ENCODE results near the gene SLC43A3.
"Not testable (repeated sequence)": the region's sequence is repeated elsewhere in the genome, so short reads cannot be mapped to it uniquely, and the experiment has no call there.

SLC43A3 gene

GRCh38 chr11:57456960-57457642, 30.2 kb upstream of the SLC43A3 start:
- in situ Hi-C loops (cut with MboI; ENCODE audit: low sequenced_read_pairs, unreplicated experiment): no loop called here
- peak; percentile 98 for TF ChIP-seq CTCF (IDR thresholded peaks at IDR 0.05; ENCODE audit: borderline replicate concordance, control extremely low read depth, extremely low read depth, insufficient read depth, missing control alignments)
- DNase-seq (ENCODE audit: low spot score): peak; percentile 85

GRCh38 chr11:57453543-57454177, 26.7 kb upstream of the SLC43A3 start:
- in situ Hi-C loops (cut with MboI; ENCODE audit: low sequenced_read_pairs, unreplicated experiment): no loop called here
- no peak for DNase-seq (ENCODE audit: low spot score)
- TF ChIP-seq CTCF (IDR thresholded peaks at IDR 0.05; ENCODE audit: borderline replicate concordance, control extremely low read depth, extremely low read depth, insufficient read depth, missing control alignments): no peak

- in situ Hi-C loops (cut with MboI; ENCODE audit: low sequenced_read_pairs, unreplicated experiment): no loop called here
- no peak for TF ChIP-seq CTCF (IDR thresholded peaks at IDR 0.05; ENCODE audit: borderline replicate concordance, control extremely low read depth, extremely low read depth, insufficient read depth, missing control alignments)
These were observed 19.1 kb upstream of the SLC43A3 start for GRCh38 chr11:57446055-57446454.

GRCh38 chr11:57445122-57445394, 18.1 kb upstream of the SLC43A3 start:
- DNase-seq (ENCODE audit: low spot score); in situ Hi-C loops (cut with MboI; ENCODE audit: low sequenced_read_pairs, unreplicated experiment): not testable (repeated sequence)

More at GRCh38 chr11:57446055-57446454, 19.1 kb upstream of the SLC43A3 start:
- DNase-seq (ENCODE audit: low spot score): no peak

GRCh38 chr11:57444362-57445121, 17.6 kb upstream of the SLC43A3 start:
- DNase-seq (ENCODE audit: low spot score): no peak
- in situ Hi-C loops (cut with MboI; ENCODE audit: low sequenced_read_pairs, unreplicated experiment): no loop called here
- TF ChIP-seq CTCF (IDR thresholded peaks at IDR 0.05; ENCODE audit: borderline replicate concordance, control extremely low read depth, extremely low read depth, insufficient read depth, missing control alignments): no peak

GRCh38 chr11:57440744-57441414, 14.0 kb upstream of the SLC43A3 start:
- TF ChIP-seq CTCF (IDR thresholded peaks at IDR 0.05; ENCODE audit: borderline replicate concordance, control extremely low read depth, extremely low read depth, insufficient read depth, missing control alignments): no peak
- in situ Hi-C loops (cut with MboI; ENCODE audit: low sequenced_read_pairs, unreplicated experiment): no loop called here
- DNase-seq (ENCODE audit: low spot score): no peak

All from GM13976 (cell line).